Purkinje cell (primary cell): ENCODE data around the gene CALD1. TPM values are rescaled to one million over a fixed set of nuclear protein-coding genes. Genes with fewer than 3 reads are reported as not detected.

Experiments used
- polyA plus RNA-seq: library from polyadenylated mRNA; unstranded; fragments of >200 nt; fragmentation: Nextera tagmentation; gene quantifications from 2 replicates; pipeline ENCODE4 v1.2.1, GENCODE V29; 2014

Gene CALD1
- polyA plus RNA-seq: 14.3 and 16.2 TPM in 2 replicates

GRCh38 chr7:134778941-134779740 is at the start of gene CALD1:
TSS of gene CALD1 (plus strand) at chr7:134779634. CDS start at chr7:134867734, 88,100 bp downstream.

GRCh38 chr7:134986363-134987251 is 207.2 kb downstream of the CALD1 start, which contains the start of gene AGBL3:
TSS of gene AGBL3 (plus strand) at chr7:134986508. CDS start at chr7:134987934, 1,426 bp downstream.

Other genes starting within 250 kb of the CALD1 start
- gene AKR1B15, start 230.5 kb upstream of the CALD1 start, polyA plus RNA-seq: not detected in 2 replicates
- 85.3 and 96.6 TPM in 2 replicates for gene BPGM, start 132.8 kb upstream of the CALD1 start, polyA plus RNA-seq
- 0.13 and 1.9 TPM in 2 replicates for gene AGBL3, start 206.9 kb downstream of the CALD1 start, polyA plus RNA-seq